ENCODE results near the gene ASPDH.
"Not testable (repeated sequence)": the region's sequence is repeated elsewhere in the genome, so short reads cannot be mapped to it uniquely, and the experiment has no call there.

The ASPDH gene

GRCh38 chr19:50478901-50479715 is 34.6 kb downstream of the ASPDH start:
- no peak for DNase-seq (ENCODE audit: low read depth in 2 of 2)

- no peak for DNase-seq (ENCODE audit: low read depth in 2 of 2)
Measured at GRCh38 chr19:50477751-50478515, 35.8 kb downstream of the ASPDH start.

GRCh38 chr19:50476907-50477238 is 36.8 kb downstream of the ASPDH start:
- no peak for DNase-seq (ENCODE audit: low read depth in 2 of 2)

GRCh38 chr19:50476224-50476906 is 37.3 kb downstream of the ASPDH start, which contains the start of the genes EMC10 and GARIN5A:
Gene EMC10, plus strand, starts transcription at chr19:50476507. Its CDS starts 38 bp downstream, at chr19:50476545.
Gene GARIN5A, minus strand, starts transcription at chr19:50476848. Its CDS starts 460 bp downstream, at chr19:50476388.
- DNase-seq (ENCODE audit: low read depth in 2 of 2): peak; percentile 91 to 92

- no peak for DNase-seq (ENCODE audit: low read depth in 2 of 2)
Measured at GRCh38 chr19:50475736-50476223, 37.9 kb downstream of the ASPDH start.

GRCh38 chr19:50475101-50475568 is 38.6 kb downstream of the ASPDH start:
- no peak for DNase-seq (ENCODE audit: low read depth in 2 of 2)

GRCh38 chr19:50473336-50473735 is 40.4 kb downstream of the ASPDH start:
- not testable (repeated sequence) for DNase-seq (ENCODE audit: low read depth in 2 of 2)

GRCh38 chr19:50468818-50469217 is 44.9 kb downstream of the ASPDH start:
- DNase-seq (ENCODE audit: low read depth in 2 of 2): no peak

- no peak for DNase-seq (ENCODE audit: low read depth in 2 of 2)
Measured at GRCh38 chr19:50467566-50467965, 46.1 kb downstream of the ASPDH start.

GRCh38 chr19:50466706-50467039 is 47.0 kb downstream of the ASPDH start:
- no peak for DNase-seq (ENCODE audit: low read depth in 2 of 2)

GRCh38 chr19:50465986-50466705 is 47.6 kb downstream of the ASPDH start:
- DNase-seq (ENCODE audit: low read depth in 2 of 2): no peak

- DNase-seq (ENCODE audit: low read depth in 2 of 2): no peak
Measured at GRCh38 chr19:50465000-50465399, 48.7 kb downstream of the ASPDH start.

GRCh38 chr19:50464348-50464747 is 49.4 kb downstream of the ASPDH start:
- DNase-seq (ENCODE audit: low read depth in 2 of 2): no peak

GRCh38 chr19:50462970-50463369 is 50.7 kb downstream of the ASPDH start:
- no peak for DNase-seq (ENCODE audit: low read depth in 2 of 2)

Data from stimulated activated CD8-positive, alpha-beta memory T cell treated with anti-CD3 and anti-CD28 coated beads, Interleukin-2, amount 100 ng/mL, for 48 hours (primary cell).